ENCODE data around the gene VPS54. TPM values are rescaled to one million over a fixed set of nuclear protein-coding genes. Genes with fewer than 3 reads are reported as not detected.
A peak's percentile ranks its signal among the peaks of the same experiment; 100 is the strongest.
"Not testable (repeated sequence)": the region's sequence is repeated elsewhere in the genome, so short reads cannot be mapped to it uniquely, and the experiment has no call there.

Gene VPS54
- total RNA-seq, 1 experiment from 2014 or later = 10.6 TPM

- no peak for DNase-seq (ENCODE audit: low spot score)
These were observed 25.4 kb downstream of the VPS54 start for GRCh38 chr2:63993871-63994270.

- DNase-seq (ENCODE audit: low spot score) = not testable (repeated sequence)
These were observed 26.1 kb downstream of the VPS54 start for GRCh38 chr2:63993130-63993584.

- no peak for DNase-seq (ENCODE audit: low spot score)
These were observed 27.1 kb downstream of the VPS54 start for GRCh38 chr2:63992061-63992685.

- not testable (repeated sequence) for DNase-seq (ENCODE audit: low spot score)
These were observed 27.8 kb downstream of the VPS54 start for GRCh38 chr2:63991173-63991999.

GRCh38 chr2:63990072-63990471 is 29.2 kb downstream of the VPS54 start:
- DNase-seq (ENCODE audit: low spot score) = no peak

- DNase-seq (ENCODE audit: low spot score) = not testable (repeated sequence)
These were observed 30.3 kb downstream of the VPS54 start for GRCh38 chr2:63988842-63989436.

- peak; percentile 7 for DNase-seq (ENCODE audit: low spot score)
These were observed 34.4 kb downstream of the VPS54 start for GRCh38 chr2:63984606-63985359.

- peak; percentile 39 for DNase-seq (ENCODE audit: low spot score)
These were observed 35.1 kb downstream of the VPS54 start for GRCh38 chr2:63983986-63984605.

- no peak for DNase-seq (ENCODE audit: low spot score)
These were observed 36.9 kb downstream of the VPS54 start for GRCh38 chr2:63982335-63982734.

- peak; percentile 13 for DNase-seq (ENCODE audit: low spot score)
These were observed 37.5 kb downstream of the VPS54 start for GRCh38 chr2:63981702-63982103.

- DNase-seq (ENCODE audit: low spot score) = no peak
These were observed 38.4 kb downstream of the VPS54 start for GRCh38 chr2:63980794-63981193.

GRCh38 chr2:63977904-63978303 is 41.3 kb downstream of the VPS54 start:
- DNase-seq (ENCODE audit: low spot score) = no peak

- DNase-seq (ENCODE audit: low spot score) = no peak
These were observed 43.1 kb downstream of the VPS54 start for GRCh38 chr2:63976125-63976510.

- no peak for DNase-seq (ENCODE audit: low spot score)
These were observed 43.6 kb downstream of the VPS54 start for GRCh38 chr2:63975437-63976124.

GRCh38 chr2:63975036-63975435 is 44.2 kb downstream of the VPS54 start:
- not testable (repeated sequence) for DNase-seq (ENCODE audit: low spot score)

- no peak for DNase-seq (ENCODE audit: low spot score)
These were observed 57.0 kb downstream of the VPS54 start for GRCh38 chr2:63962186-63962585.

- no peak for DNase-seq (ENCODE audit: low spot score)
These were observed 68.8 kb downstream of the VPS54 start for GRCh38 chr2:63950414-63950813.

GRCh38 chr2:63942788-63943187 is 76.4 kb downstream of the VPS54 start:
- DNase-seq (ENCODE audit: low spot score) = no peak

- DNase-seq (ENCODE audit: low spot score) = not testable (repeated sequence)
These were observed 87.1 kb downstream of the VPS54 start for GRCh38 chr2:63932104-63932503.

- no peak for DNase-seq (ENCODE audit: low spot score)
These were observed 92.4 kb downstream of the VPS54 start for GRCh38 chr2:63926815-63927214.

GRCh38 chr2:63914311-63914710 is 104.9 kb downstream of the VPS54 start:
- DNase-seq (ENCODE audit: low spot score) = no peak

All from HT-29 (cell line).